HG03135 (cell line): ENCODE measurements around the gene ABHD12.

ENCODE experiments used
- ATAC-seq: cut with Tn5 transposase; IDR thresholded peaks from one replicate; pipeline ENCODE4 v1.9.1; 2021; ENCODE audit warnings: mild to moderate bottlenecking, moderate library complexity; ENCODE audit not compliant: unreplicated experiment

The ABHD12 gene

GRCh38 chr20:25309395-25310267, 81.0 kb downstream of the ABHD12 start:
- peak; percentile 8 for ATAC-seq

- ATAC-seq, result no peak
Measured at GRCh38 chr20:25308671-25309394, 81.8 kb downstream of the ABHD12 start.

- ATAC-seq, result no peak
Measured at GRCh38 chr20:25308083-25308491, 82.5 kb downstream of the ABHD12 start.

GRCh38 chr20:25306991-25307903, 83.4 kb downstream of the ABHD12 start:
- ATAC-seq, result no peak

DNA sequence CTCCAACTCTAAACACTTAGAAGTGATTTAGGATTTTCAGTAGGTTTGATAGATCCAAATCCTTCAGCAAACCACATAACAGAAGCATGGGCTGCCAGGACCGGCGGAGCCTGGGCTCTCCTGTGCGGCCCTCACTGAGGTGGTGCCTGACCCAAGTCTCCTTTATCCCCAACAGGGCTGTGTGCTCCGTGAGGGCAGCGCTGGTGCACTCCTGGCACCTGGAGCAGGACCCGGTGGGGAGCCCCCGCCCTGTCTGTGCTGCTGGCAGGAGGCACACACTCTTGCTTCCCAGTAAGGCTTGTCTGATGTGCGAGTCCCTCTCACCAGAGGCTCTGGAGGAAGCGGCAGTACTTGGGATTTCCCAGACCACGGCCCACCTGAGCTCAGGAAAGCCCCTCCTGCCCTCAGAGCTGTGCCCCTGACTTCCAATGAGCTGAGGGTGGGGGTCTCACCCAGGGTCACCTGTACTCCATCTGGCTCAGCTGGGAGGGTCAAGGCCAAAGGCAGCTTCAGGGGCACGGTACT, 86.5 kb downstream of the ABHD12 start:
- no peak for ATAC-seq

DNA sequence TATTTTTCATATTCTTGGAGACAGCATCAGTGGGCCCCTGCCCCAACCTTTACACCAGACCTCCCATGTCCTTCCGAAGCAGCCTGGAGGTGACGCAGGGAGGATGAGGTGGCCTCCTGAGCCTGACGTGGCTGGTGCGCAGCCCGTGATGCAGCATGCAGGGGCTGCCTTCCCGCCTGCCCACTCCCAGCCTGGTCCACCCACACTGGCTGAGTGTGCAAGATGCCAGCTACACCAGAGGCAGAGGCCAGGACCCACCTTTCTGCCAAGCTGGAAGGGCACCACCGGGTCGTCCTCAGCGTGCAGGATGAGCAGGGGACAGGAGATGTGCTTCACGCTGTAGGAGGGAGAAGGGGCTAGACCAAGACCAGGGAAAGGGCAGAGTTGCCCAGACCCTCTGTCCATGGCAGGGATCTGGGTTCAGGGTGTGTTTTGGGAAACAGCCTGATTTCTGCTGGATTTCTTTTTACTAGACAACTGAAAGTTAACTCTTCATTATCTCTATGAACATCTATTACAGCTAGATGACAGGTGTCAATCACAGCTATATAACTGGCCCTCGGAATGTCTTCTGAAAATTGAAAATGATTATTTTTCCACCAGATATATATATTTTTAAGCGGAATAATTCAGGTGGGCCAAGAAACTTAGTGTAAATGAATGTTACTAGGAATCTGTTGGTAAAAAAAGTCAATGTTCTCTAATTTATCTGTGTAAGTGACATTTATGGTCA, 87.2 kb downstream of the ABHD12 start:
- no peak for ATAC-seq

GRCh38 chr20:25302596-25302995, 88.0 kb downstream of the ABHD12 start:
- no peak for ATAC-seq

DNA sequence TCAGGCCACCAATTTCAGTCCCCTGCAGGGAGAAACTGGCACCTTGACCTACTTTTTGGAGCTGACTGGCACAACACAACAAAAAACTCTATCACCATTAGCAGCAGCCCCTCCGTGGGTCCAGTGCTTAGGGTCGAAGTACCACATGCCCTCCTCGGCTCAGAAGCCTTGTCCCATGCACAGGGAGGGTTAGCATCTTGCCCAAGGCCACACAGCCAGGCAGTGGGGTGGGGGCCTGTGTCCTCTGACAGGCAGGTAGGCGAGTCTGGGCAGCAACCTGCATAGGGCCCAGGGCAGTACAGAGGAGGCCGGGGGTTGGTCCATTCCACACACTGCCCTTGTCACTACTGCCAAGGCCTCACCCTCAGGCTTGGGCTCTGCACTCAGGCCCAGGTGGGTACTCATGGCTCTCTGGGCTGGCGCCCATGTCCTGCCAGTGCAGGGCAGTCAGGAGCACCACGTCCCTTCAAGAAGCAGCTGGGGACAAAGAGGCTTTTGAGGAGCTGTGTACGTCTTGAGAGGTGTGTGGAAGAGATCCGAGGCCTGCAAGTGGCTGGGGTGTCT, 89.2 kb downstream of the ABHD12 start:
- no peak for ATAC-seq

DNA sequence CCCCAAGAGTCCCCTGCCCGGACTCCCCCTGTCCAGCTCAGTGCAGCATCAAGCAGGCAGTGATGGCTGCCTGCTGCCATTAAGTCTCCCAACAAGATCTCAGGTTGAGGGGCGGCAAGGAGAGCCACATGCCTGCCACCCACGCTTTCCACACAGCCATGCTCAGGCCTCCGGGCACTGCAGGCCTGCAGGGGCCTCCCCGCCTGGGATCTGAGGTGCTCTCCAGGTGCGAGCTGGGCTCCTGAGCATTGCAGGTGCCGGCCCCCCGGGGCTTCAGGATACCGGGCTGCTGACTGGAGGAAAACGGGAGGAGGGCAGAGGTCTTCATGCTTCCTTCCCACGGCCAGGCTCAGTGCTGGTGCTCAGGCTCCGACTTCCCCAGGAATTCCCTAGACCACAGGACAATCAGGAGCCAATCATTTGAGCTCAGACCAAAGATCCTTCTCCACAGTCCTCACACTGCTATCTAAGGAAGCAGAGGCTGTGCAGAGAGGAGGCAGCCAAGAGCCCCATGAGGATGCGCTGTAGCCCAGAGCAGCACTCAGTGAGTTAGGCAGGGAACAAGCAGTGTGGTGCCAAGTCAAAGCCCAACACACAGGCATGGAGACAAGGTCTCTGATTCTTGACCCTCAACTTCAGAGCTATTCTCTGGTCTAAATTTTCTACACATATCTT, 90.0 kb downstream of the ABHD12 start:
- ATAC-seq, result no peak

DNA sequence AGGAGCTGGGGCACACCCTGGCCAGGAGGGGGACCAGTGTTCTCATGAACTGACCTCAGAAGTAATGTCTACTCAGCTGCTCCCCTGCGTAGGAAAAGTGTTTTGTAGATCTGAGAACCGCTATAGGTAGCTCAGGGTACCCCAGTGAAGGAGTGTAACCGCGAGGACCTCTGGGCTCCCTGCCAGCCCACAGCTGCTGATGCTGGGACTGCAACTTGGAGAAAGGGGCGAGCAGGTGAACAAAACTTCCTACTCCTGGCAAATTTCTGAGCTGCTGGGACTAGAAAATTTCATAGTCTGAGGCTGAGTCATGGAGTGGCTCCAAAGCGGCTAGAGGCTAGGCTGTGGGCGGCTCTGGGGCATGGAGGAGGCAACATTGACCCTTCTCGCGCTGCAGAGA, 90.8 kb downstream of the ABHD12 start:
- ATAC-seq, result no peak

GRCh38 chr20:25297141-25297905, 93.3 kb downstream of the ABHD12 start:
- peak; percentile 52 for ATAC-seq

GRCh38 chr20:25296094-25297093, 94.2 kb downstream of the ABHD12 start:
- ATAC-seq, result peak; percentile 17

DNA sequence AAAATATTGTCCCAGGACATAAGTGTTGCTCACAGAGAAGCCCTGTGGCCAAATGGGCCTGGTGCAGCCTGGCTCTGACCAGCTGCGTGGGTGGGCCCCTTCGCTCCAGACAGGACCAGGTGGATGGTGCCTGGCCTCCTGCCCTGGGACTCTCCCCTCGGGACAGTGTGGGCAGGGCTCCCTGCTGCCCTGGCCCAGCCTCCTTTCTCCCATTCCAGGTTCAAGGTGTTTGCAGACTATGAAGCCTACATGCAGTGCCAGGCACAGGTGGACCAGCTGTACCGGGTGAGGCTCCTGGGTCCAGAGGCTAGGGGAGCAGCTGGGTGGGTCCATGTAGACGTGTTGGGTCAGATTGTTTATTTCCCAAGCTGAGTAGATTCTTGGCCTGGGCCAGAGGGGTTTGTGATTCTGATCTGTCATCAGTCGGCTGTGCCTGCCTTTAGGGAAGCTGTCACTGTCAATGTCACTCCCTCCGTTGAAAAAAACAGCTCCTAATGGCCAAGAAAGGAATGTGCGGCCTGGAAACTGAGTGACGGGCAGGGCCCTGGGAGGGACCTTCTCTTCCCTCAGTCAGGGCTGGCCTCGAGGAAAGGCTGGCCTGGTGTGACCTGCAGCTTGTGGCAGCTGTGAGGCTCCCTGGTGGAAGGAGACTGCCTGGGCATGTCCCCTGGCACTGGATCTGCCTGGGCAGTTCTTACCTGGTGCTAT, 95.1 kb downstream of the ABHD12 start:
- ATAC-seq, result no peak

DNA sequence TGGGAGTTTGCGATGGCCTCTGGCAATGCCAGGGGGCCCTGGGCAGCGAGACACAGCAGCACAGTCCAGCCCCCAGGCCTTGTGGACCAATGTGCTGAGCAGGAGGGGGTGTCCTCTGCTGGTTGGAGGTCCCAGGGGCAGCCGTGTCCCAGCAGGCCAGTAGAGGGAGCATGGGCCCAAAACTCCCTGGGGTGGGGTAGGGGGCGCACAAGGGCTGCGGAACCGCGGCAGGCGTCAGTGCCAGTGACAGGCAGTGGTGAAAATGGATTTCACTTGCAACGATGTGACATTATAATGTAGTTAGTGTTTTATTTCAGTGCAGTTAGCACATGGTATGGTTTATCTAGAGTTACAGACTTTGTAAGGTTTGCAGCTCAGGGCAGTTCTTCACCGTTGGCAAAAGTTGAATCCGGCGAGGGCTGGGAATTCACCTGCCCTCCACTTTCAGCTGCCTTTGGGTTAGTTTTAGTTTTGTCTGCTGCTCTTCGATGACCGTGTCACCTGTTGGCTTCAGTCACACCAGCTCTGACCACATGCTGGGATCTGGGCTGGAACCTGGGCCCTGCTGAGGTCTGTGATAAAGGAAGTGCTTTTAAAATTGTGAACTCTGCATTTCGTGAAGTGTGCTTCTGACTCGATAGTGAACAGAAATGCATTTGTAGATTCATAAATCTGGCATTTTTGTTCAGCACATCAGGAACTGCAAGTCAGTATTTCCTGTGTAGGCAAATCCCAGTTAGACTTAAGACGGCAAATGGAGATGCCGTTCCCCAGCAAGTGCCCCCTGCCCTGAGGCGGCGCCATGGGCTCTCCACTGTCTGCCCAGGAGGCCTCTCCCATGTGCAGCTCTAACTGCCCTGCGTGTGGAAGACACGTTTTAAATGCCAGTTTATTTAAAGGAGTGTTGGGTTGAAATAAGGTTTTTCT, 95.9 kb downstream of the ABHD12 start:
- peak; percentile 41 for ATAC-seq

- no peak for ATAC-seq
Measured at GRCh38 chr20:25293910-25294458, 96.7 kb downstream of the ABHD12 start.
